A673 (cell line): ENCODE measurements around the gene FNDC3B.

Experiments used
- CTCF ChIP-seq: fragments of 300-800, 200-600 bp; sonication (generic); conservative IDR thresholded peaks from 2 replicates; pipeline ENCODE4 v1.5.1; 2017; ENCODE audit warnings: low read depth, mild to moderate bottlenecking, antibody characterized with exemption, low read length, moderate library complexity, mixed read lengths
- EZH2 ChIP-seq: fragments of 200-600 bp; sonication (generic); IDR thresholded peaks from 2 replicates; pipeline ENCODE4 v1.6.1; 2017; ENCODE audit warnings: borderline replicate concordance, low read depth, mild to moderate bottlenecking, mixed read lengths, antibody characterized with exemption, low read length; ENCODE audit not compliant: poor library complexity, severe bottlenecking

GRCh38 chr3:172229462-172229861 lies 190.1 kb downstream of the FNDC3B start:
- TF ChIP-seq CTCF (no peak), EZH2 (no peak)
